ENCODE data around the gene EEF1G.

Gene EEF1G

GRCh38 chr11:62538470-62539237, 35.0 kb downstream of the EEF1G start:
- no peak for DNase-seq

- no peak for DNase-seq
Measured at GRCh38 chr11:62536301-62536957, 37.3 kb downstream of the EEF1G start.

GRCh38 chr11:62535802-62536201, 37.9 kb downstream of the EEF1G start:
- DNase-seq: no peak

GRCh38 chr11:62534779-62535545, 38.7 kb downstream of the EEF1G start:
- no peak for DNase-seq

- DNase-seq: no peak
Measured at GRCh38 chr11:62532096-62532495, 41.6 kb downstream of the EEF1G start.

- no peak for DNase-seq
Measured at GRCh38 chr11:62516736-62517371, 56.8 kb downstream of the EEF1G start.

GRCh38 chr11:62514151-62514550, 59.5 kb downstream of the EEF1G start:
- DNase-seq: no peak

GRCh38 chr11:62513626-62514025, 60.1 kb downstream of the EEF1G start:
- no peak for DNase-seq

GRCh38 chr11:62512961-62513360, 60.7 kb downstream of the EEF1G start:
- no peak for DNase-seq

All from NCI-H524 treated with DMSO at 0.1 percent for 48 hours (cell line).